ENCODE results near the gene ADAMTS14.

Gene ADAMTS14

DNA sequence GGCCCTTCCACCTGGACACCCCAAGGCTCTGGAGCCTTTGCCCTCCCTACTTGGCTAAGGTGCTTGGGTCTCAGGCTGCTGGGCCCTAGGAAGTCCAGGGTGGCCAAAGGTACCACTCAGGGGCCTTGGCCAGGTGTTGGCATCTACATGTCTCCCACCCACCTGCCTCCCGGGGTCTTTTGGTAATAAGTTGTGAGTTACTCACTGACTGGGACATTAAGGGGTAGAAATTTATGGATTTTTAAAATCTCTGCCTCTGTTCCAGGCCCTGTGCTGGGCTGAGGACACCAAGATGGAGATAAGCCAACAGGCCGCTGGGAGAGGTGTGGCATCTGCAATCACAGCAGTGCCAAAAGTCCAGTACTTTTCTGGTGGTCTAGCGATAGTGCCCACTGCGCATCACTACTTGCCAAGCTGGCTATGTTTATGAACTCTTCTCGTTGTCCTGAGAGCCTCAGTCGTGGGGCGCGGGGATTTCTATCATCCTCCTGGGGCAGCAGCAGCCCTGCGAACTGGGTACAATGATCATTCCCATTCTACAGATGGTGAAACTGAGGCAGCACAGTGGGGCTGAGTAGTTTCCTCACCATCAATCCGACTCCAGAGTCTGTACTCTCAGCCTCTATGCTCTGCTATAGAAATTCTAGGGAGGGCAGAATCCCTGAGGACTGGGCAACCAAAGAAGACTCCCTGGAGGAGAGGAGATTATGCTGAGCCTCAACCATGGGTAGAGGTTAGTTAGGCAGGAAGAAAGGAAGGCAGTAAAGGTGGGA, 76.7 kb downstream of the ADAMTS14 start:
- in situ Hi-C loops (cut with MboI; ENCODE audit: low sequenced_read_pairs): no loop called here

DNA sequence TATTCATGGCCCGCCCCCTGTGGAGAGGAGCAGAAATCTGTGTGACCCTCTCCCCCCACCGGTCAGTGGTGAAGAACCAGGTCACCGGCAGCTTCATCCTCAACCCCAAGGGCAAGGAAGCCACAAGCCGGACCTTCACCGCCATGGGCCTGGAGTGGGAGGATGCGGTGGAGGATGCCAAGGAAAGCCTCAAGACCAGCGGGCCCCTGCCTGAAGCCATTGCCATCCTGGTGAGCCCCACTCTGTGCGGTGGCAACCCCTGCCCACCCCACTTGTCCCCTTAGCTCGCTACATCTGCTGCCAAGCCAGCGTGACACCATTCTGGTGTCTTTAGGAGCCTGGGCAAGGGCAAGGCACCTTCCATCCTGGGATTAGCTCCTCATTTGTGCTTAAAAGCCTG, 77.5 kb downstream of the ADAMTS14 start:
- in situ Hi-C loops (cut with MboI; ENCODE audit: low sequenced_read_pairs): no loop called here

DNA sequence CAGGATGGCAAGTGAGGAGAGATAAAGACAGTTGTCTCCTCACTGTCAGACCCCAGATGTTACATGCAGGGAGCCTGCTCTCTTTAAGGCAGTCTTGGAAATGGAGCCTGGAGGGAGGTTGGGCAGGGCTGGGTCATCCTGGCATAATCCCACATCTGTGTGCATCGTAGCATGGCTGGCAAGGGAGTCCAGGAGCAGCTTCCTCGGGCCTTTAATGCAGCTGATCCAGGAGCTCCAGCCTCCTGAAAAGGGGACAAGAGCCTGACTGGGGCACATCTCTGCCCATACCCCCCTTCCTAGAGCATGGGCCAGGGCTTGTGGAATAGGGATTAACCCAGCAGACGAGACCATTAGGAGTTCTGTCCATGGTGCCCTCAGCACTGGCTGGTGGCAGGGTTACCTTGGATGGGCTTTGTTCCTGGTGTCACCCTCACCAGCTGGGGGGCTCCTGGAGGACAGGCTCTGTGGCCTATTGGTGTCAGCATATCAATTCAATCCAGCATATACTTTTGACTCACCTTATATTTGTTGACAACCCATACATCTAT, 77.9 kb downstream of the ADAMTS14 start:
- in situ Hi-C loops (cut with MboI; ENCODE audit: low sequenced_read_pairs): no loop called here

DNA sequence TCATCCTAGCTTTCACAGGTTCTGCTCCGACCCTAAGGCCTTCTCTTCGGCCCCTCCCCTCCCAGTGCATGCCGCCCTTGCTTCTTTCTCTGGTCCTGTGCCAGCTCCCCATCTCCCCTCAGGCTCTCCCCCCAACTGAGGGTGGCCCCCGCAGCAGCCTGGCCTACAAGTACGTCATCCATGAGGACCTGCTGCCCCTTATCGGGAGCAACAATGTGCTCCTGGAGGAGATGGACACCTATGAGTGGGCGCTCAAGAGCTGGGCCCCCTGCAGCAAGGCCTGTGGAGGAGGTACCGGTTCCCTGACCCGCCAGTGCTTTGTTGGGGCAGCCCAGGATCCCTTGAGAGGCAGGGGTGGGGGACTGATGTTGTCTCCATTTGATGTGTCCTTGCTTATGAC, 79.0 kb downstream of the ADAMTS14 start:
- in situ Hi-C loops (cut with MboI; ENCODE audit: low sequenced_read_pairs): no loop called here

DNA sequence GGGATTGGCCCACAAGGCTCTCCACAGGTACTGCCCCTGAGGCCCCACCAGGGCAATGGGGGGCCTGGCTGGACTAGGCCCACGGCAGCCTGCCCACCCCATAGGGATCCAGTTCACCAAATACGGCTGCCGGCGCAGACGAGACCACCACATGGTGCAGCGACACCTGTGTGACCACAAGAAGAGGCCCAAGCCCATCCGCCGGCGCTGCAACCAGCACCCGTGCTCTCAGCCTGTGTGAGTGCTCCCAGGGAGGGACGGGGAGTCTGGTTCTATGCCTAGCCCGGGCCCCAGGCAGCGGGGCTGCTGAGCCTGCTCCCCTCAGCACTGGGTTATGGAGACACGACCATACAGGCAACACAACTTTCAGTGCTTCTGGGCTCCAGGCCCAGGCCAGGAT, 79.7 kb downstream of the ADAMTS14 start:
- in situ Hi-C loops (cut with MboI; ENCODE audit: low sequenced_read_pairs): no loop called here

DNA sequence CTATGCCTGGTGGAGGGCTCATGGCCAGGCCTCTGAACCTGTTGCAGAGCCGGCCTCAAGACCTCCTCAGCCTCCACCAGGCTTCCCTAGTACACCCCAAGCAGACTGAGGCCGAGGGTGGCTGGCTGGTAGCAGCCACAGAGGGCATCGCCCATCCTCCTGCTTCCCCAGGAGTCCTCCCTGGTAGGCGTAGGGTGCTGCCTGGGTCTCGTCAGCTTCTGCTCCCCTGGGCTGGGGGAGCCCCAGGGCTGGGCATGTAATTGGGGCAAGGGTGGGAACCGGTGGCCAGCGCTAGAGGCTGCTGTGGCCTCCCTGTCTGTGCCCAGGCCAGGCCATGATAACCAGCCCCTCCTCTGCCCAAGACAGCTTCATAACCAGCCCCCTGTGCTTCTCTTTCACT, 80.3 kb downstream of the ADAMTS14 start:
- in situ Hi-C loops (cut with MboI; ENCODE audit: low sequenced_read_pairs): no loop called here

DNA sequence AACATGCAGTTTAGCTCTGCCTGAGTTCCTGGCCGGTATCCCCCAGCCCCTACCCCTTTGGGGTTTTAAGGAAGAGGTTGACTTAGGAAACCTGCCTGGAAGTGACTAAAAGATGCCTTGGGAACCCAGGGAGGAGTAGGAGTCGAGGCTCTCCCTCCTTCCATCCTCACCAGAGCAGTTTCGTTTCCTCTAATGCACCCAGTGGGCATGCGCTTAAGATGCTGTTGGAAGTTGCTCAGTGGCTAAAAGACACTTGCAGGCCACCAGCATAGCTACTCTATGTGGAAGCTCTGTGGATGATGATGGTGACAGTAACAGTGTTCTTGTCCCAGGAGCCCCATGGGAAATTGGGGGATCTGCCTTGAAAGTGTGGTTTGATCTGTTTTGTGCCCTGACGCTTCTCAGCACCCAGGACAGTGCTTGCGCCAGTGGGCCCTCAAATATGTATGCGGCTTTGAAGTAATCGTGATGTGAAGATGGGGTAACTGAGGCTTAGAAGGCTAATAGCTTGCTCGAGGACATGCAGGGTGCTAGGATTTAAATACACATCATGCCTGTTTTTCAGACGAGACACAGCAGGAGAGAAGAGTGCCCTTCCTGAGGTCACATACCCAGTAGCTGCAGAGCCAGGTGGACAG, 80.8 kb downstream of the ADAMTS14 start:
- in situ Hi-C loops (cut with MboI; ENCODE audit: low sequenced_read_pairs): no loop called here

DNA sequence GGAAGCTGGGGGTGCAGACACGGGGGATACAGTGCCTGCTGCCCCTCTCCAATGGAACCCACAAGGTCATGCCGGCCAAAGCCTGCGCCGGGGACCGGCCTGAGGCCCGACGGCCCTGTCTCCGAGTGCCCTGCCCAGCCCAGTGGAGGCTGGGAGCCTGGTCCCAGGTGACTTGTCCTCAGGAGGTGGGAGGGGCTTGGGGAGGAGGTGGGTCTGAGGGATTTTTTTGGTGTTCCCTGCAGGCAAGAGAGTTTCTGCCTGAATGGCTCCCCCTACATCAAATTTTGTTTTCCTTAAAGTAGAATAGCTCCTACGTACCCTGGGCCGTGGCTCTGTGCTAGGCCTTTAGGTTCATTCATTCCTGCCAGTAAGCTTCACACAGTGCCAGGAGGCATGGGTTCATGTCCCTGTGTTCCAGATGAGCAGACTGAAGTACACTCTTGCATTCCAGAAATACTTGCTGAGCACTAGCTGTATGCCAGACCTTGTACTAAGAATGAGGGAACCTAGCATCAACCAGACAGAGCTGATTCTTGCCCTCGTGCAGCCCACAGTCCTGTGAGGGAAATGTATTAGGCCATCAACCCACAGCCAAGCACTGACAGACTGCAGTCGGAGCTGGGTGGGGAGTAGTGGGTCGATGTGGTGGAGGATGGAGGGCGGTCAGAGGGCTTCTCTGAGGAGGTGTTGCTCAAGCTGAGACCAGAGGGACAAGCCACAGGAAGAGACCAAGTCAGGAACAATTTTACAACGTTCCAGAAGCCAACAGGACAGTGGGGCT, 81.7 kb downstream of the ADAMTS14 start:
- in situ Hi-C loops (cut with MboI; ENCODE audit: low sequenced_read_pairs): no loop called here

DNA sequence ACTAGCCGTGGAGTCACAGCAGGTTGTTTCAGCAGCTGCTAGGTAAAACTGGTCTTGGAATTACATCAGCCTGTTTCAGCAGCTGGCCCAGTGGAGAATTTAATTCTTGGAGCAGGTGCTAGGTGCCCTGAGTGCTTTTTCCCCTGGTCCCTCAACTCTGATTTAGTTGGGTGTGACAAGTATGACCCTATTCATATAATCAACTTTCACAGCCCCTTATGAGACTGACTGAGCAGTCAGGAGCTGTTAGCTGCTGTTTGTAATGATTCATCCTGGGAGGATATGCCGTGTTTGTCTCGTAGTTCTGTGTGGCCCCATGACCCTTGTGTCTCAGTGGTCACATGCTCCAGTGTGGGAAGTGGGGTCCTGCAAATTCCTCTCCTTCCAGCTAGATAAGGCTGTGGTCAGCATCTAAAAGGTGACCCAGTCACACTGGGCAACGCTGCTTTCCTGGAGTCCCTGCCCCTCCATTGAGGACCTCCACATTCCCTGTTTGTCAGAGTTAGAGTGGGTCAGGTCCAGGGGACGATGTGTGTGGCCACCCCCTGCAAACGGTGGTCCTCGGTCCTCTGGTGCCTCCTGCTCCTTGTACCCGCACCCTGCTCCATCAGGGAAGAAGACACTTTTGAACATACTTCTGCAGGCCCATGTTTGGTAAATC, 84.5 kb downstream of the ADAMTS14 start:
- in situ Hi-C loops (cut with MboI; ENCODE audit: low sequenced_read_pairs): no loop called here

DNA sequence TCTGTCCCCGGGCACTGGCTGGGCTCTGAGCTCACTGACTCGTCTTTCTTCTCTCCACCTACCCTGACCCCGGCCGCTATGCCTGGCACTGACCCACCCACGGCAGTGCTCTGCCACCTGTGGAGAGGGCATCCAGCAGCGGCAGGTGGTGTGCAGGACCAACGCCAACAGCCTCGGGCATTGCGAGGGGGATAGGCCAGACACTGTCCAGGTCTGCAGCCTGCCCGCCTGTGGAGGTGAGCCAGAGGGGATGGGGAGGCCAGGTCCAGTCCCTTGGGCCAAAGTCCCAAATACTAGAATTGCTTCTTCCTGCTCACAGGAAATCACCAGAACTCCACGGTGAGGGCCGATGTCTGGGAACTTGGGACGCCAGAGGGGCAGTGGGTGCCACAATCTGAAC, 85.5 kb downstream of the ADAMTS14 start:
- in situ Hi-C loops (cut with MboI; ENCODE audit: low sequenced_read_pairs): no loop called here

DNA sequence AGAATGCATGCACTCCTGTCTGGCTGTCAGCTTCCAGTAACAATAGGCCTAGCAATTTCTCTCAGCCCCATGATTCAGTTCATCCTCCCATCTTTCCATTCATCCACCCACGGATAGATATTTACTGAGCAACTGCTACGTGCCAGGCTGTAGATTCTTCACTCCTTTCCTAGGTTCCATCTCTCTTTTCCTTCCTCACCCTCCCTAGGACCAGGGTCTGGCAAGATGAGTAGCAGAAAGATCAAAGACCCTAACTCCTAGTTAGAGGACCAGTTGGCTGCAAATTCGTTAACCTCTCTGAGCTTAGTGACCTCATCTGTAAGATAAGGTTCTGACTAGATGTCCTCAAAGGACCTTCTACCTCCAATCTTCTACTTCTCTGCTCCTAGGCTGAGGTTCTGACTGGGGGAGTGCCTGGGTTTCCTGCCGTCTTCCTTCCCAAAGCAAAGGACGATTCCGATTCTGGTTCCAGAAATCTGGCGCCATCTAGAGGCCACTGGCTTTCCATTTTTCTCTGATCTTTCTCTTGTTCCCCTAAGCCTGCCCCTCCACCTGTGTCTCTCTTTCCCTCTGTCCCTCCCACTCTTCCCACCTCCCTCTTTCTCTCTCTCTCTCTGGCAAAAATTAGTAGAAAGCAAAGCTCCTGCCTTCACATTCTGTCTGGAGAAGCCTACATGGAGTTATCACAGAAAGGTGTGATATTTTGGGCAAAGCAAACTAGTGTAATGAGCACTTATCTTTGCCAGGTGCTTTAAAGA, 86.6 kb downstream of the ADAMTS14 start:
- in situ Hi-C loops (cut with MboI; ENCODE audit: low sequenced_read_pairs): no loop called here

DNA sequence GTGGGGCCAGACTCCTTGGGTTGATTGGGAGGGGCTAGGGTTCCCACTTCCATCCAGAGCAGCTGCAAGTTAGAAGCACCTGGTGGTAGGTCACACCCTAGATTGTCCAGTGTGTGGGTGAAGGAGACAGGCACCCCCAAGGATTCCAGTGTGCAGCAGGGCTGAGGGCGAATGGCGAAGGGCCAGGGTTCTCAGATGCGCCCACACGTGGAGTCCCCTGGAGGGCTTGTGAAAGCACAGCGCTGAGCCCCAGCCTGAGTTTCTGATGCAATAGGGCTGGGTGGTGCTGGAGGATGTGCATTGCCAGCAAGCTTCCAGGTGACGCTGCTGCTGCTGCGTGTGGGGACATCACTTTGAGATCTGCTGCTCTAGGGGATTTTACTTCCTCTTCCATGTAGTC, 87.5 kb downstream of the ADAMTS14 start:
- in situ Hi-C loops (cut with MboI; ENCODE audit: low sequenced_read_pairs): loop anchor here (10.0 kb wide), 1 partner anchor 195 kb away; no protein-coding TSS in a partner anchor

DNA sequence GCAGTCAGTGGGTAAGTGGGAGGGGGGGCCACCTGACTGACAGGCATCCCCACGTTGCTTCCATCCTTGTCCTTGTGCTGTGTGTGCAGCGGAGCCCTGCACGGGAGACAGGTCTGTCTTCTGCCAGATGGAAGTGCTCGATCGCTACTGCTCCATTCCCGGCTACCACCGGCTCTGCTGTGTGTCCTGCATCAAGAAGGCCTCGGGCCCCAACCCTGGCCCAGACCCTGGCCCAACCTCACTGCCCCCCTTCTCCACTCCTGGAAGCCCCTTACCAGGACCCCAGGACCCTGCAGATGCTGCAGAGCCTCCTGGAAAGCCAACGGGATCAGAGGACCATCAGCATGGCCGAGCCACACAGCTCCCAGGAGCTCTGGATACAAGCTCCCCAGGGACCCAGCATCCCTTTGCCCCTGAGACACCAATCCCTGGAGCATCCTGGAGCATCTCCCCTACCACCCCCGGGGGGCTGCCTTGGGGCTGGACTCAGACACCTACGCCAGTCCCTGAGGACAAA, 88.0 kb downstream of the ADAMTS14 start:
- in situ Hi-C loops (cut with MboI; ENCODE audit: low sequenced_read_pairs): loop anchor here (10.0 kb wide), 1 partner anchor 196 kb away; no protein-coding TSS in a partner anchor

DNA sequence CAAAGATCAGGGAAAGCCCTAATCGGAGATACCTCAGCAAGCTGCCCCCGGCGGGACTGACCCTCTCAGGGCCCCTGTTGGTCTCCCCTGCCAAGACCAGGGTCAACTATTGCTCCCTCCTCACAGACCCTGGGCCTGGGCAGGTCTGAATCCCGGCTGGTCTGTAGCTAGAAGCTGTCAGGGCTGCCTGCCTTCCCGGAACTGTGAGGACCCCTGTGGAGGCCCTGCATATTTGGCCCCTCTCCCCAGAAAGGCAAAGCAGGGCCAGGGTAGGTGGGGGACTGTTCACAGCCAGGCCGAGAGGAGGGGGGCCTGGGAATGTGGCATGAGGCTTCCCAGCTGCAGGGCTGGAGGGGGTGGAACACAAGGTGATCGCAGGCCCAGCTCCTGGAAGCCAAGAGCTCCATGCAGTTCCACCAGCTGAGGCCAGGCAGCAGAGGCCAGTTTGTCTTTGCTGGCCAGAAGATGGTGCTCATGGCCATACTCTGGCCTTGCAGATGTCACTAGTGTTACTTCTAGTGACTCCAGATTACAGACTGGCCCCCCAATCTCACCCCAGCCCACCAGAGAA, 88.8 kb downstream of the ADAMTS14 start:
- in situ Hi-C loops (cut with MboI; ENCODE audit: low sequenced_read_pairs): loop anchor here (10.0 kb wide), 1 partner anchor 196 kb away; no protein-coding TSS in a partner anchor

DNA sequence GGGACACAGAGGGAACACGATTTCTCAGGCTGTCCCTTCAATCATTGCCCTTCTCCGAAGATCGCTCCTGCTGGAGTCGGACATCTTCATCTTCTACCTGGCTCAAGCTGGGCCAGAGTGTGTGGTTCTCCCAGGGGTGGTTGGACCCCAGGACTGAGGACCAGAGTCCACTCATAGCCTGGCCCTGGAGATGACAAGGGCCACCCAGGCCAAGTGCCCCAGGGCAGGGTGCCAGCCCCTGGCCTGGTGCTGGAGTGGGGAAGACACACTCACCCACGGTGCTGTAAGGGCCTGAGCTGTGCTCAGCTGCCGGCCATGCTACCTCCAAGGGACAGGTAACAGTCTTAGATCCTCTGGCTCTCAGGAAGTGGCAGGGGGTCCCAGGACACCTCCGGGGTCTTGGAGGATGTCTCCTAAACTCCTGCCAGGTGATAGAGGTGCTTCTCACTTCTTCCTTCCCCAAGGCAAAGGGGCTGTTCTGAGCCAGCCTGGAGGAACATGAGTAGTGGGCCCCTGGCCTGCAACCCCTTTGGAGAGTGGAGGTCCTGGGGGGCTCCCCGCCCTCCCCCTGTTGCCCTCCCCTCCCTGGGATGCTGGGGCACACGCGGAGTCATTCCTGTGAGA, 89.5 kb downstream of the ADAMTS14 start:
- in situ Hi-C loops (cut with MboI; ENCODE audit: low sequenced_read_pairs): loop anchor here (10.0 kb wide), 1 partner anchor 197 kb away; no protein-coding TSS in a partner anchor

DNA sequence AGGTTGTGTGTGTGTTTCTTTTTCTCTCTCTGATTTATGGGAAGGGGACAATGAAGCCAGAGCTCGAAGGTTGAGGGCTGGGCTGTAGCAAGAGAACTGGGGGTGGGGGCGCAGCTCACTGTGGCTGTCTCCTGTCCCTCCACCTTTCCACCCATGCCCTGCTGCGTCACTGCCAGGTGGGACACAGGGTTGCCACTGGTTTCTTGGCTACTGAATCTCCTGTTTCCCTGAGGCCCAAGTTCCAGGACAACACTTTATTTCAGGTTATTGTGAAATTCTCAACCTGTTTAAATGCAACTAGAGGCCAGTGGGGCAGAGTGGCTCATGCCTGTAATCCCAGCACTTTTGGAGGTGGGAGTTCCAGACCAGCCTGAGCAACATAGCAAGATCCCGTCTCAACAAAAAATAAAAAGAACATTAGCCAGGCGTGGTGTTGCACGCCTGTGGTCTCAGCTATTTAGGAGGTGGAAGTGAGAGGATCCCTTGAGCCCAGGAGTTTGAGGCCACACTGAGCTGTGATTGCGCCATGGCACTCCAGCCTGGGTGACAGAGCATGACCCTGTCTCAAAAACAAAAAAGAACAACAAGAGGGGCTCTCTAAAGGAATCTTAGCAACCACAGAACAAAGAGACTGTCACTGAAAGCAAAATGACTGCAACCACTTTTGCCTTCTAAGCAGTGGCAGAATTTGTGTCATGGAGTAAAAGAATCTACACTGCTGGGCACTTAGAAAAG, 90.3 kb downstream of the ADAMTS14 start:
- in situ Hi-C loops (cut with MboI; ENCODE audit: low sequenced_read_pairs): loop anchor here (10.0 kb wide), 1 partner anchor 198 kb away; no protein-coding TSS in a partner anchor

DNA sequence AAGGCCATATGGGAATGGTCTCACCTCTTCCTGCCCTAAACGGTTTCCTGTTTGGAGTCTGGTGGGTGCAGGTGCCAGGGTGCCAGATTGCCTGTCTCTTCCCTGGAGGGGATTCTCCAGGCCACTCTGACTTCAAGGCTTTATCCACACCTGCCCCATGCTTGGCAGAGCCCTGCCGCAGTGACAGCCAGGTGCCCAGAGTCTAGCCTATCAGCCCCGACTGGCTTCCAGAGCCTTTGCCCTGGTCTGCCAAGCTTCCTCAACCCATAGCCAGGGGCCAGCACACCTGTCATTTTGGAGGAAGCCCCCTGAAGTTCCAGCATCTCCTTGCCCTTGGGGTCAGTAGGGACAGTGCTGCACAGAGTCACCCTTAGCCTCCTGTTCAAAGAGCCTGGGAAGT, 91.3 kb downstream of the ADAMTS14 start:
- in situ Hi-C loops (cut with MboI; ENCODE audit: low sequenced_read_pairs): loop anchor here (10.0 kb wide), 1 partner anchor 199 kb away; no protein-coding TSS in a partner anchor
